ENCODE results near the gene HTRA2.
A peak's percentile ranks its signal among the peaks of the same experiment; 100 is the strongest.
"Not testable (repeated sequence)": the region's sequence is repeated elsewhere in the genome, so short reads cannot be mapped to it uniquely, and the experiment has no call there.

Gene HTRA2

GRCh38 chr2:74529357-74530238 lies at the start of gene HTRA2, which contains the start of gene AUP1:
Gene HTRA2, plus strand, starts transcription at chr2:74529933. Its CDS starts 74 bp downstream, at chr2:74530007.
Gene AUP1, minus strand, starts transcription at chr2:74529706. Its CDS starts 77 bp downstream, at chr2:74529629.
- DNase-seq (ENCODE audit: low read depth in 2 of 2) = peak; percentile 66 to 71

DNA sequence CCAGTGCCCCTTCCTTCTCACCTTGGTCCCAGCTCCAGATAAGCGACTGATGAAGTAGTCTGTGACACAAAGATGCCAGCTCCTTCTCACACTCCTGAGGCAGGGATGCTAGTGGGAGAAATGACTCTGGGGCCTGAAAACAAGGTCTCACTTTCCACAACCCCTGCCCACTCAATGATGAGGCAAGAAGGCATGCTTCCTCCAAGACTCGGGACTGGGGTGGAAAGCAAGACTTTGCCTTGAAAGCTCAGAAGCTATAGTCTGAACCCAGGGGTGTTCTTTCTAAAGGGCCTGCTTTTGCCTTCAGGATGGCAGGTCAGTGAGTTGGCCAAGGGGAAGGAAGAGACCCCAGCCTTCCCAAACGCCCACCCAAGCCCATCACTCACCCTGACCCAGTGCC lies 48.3 kb upstream of the HTRA2 start:
- DNase-seq (ENCODE audit: low read depth in 2 of 2) = no peak

GRCh38 chr2:74481961-74482800 lies 47.6 kb upstream of the HTRA2 start:
- no peak for DNase-seq (ENCODE audit: low read depth in 2 of 2)

- DNase-seq (ENCODE audit: low read depth in 2 of 2) = peak; percentile 73 to 81
Observed at GRCh38 chr2:74482801-74483674, 46.7 kb upstream of the HTRA2 start, which contains the start of the genes CCDC142 and TTC31. Gene CCDC142, minus strand, starts transcription at chr2:74482998. Its CDS starts 161 bp downstream, at chr2:74482837. Gene TTC31, plus strand, starts transcription at chr2:74483081. Its CDS starts 15 bp downstream, at chr2:74483096.

DNA sequence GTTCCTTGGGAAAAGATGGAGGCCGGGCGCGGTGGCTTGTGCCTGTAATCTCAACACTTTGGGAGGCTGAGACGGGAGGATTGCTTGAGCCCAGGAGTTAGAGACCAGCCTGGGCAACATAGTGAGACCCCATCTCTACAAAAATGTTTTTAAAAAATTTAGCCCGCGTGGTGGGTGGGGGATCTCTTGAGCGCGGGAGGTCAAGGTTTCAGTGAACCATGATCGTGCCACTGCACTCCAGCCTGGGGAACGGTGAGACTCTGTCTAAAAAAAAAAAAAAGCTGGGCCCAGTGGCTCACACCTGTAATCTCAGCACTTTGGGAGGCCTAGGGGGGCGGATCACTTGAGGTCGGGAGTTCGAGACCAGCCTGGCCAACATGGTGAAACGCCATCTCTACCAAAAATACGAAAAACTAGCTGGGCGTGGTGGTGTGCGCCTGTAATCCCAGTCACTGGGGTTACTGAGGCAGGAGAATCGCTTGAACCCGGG lies 46.0 kb upstream of the HTRA2 start:
- not testable (repeated sequence) for DNase-seq (ENCODE audit: low read depth in 2 of 2)

DNA sequence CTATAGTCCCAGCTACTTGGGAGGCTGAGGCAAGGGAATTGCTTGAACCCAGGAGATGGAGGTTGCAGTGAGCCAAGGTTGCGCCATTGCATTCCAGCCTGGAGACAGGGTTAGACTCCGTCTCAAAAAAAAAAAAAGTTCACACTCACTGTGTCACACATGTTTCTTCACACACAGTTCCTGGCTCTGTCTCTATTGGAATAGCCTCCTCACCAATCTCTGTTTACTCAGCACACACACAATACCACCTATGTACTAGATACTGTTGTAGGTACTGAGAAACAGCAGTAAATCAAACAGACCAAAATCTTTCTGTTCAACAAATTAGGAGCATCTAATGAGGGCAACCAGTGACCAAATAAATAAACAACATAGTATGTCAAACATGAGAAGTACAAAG lies 43.6 kb upstream of the HTRA2 start:
- DNase-seq (ENCODE audit: low read depth in 2 of 2) = no peak

DNA sequence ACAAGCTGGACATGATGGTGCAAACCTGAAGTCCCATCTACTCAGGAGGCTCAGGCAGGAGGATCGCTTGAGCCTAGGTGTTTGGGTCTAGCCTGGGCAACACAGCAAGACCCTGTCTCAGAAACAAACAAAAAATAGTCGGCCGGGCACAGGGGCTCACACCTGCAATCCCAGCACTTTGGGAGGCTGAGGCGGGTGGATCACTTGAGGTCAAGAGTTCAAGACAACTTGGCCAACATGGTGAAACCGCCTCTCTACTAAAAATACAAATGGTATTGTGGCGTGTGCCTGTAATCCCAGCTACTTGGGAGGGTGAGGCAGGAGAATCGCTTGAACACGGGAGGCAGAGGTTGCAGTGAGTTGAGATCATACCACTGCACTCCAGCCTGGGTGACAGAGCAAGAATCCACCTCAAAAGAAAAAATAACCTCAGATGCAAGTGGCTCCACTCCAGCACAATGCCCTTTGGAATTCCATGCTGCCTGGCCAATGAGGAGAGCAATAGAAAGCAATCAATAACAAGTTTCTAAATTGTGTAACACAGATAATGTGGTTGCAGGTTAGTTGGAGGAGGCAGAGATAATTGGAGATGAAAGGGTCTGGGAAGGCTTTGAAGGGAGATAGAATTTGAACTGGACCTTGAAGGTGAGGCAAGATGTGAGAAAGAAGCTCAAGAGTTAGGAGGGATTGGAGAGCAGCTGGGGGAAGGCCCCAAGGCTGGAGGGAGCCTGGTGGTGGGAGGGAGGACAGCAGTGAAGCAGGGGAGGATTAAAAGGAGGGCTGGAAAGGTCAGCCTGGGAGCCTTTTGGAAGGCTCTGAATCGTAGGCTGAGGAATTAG lies 40.9 kb upstream of the HTRA2 start:
- no peak for DNase-seq (ENCODE audit: low read depth in 2 of 2)

DNA sequence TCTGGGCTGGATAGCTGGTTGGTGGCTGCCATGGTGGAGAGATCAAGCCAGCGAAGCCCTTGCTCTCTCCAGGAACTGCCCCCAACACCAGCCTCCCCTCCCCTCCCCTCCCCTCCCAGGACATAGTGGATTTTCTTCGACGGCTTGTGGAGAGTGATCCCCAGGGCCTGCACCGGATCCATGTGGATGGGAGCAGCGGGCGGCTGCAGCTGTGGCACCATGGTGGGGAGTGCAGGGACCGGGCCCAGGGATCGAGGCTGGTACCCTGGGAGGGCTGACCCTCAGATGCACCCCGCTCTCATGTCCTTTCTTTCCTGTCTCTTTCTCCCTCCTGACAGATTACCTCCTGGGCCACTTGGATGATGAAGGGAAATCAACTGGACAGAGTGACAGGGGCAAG lies 39.8 kb upstream of the HTRA2 start:
- no peak for DNase-seq (ENCODE audit: low read depth in 2 of 2)

- no peak for DNase-seq (ENCODE audit: low read depth in 2 of 2)
Observed at GRCh38 chr2:74491648-74492544, 37.8 kb upstream of the HTRA2 start.

- DNase-seq (ENCODE audit: low read depth in 2 of 2) = no peak
Observed at GRCh38 chr2:74493546-74493945, 36.2 kb upstream of the HTRA2 start.

GRCh38 chr2:74495440-74495839 lies 34.3 kb upstream of the HTRA2 start:
- DNase-seq (ENCODE audit: low read depth in 2 of 2) = no peak

DNA sequence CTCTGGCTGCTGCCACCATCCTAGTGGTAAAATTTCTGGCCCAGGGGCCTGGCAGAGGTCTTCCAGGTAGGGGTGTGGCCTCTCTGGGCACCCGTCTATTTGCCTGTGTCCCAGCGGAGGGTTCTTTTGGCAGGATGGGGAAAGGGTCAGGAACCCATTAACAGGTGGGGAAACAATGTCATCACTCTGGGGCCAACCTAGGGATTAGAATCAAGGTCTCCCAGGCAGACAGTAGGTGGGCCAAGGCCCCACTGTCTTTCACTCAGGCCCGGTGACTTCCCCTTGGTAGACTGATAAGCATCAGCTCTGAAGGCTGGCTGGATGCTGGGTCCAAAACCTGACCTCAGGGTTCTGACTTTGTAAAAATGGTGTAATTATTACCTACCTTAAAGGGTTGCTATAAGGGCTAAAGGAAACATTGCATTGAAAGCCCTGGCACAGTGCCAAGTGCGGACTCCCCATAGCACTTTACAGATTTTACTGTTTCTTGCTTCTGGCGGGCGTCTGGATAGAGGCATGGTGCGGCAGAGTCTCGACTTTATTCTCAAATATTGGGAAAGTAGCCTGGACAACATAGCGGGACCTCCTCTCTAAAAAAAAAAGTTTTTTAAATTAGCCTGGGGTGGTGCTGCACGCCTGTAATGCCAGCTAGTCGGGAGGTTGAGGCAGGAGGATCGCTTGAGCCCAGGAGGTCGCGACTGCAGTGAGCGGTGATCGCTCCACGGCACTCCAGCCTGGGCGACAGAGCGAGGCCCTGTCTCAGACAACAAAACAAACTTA lies 32.5 kb upstream of the HTRA2 start:
- no peak for DNase-seq (ENCODE audit: low read depth in 2 of 2)

- no peak for DNase-seq (ENCODE audit: low read depth in 2 of 2)
Observed at GRCh38 chr2:74497777-74498499, 31.8 kb upstream of the HTRA2 start.

DNA sequence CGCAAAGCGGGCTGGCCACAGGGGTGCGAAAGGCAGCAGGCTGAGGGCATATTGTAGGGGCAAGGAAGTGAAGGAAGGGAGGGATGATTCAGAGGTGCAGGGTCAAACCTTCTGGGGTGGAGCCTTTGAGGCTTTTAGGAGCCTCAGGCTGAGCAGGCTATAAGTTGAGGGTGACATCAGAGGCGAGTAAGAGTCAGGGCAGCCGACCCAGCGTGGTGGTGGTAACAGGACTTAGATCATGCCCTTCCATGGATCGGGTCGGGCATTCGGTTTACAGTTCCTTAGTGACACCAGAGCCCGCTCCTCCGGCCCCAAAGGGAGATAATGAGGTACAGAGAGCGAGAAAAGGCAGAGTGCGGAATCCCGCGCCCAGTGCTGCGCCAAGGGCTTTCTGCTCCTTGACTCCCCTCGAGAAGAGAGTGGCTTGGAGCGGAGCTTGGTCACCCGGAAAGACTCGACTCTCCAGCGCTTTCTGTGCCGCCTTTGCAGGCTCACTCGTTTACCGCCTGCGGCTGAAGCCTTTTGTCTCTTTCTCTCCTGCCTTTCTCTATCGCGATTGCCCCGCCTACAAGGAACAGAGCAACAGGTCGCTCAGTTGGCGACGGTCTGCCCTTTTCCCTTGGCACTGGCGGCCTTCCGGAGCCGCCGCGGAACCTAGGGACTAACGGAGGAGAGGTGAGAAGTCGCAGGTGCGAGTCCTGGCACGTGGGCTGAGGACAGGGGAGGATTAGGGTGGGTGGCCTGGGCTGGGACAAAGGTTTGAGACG lies 31.1 kb upstream of the HTRA2 start:
- DNase-seq (ENCODE audit: low read depth in 2 of 2) = no peak

GRCh38 chr2:74499267-74499939 lies 30.3 kb upstream of the HTRA2 start, which contains the start of gene LBX2:
Gene LBX2, minus strand, starts transcription at chr2:74499603. Its CDS starts 66 bp downstream, at chr2:74499537.
- no peak for DNase-seq (ENCODE audit: low read depth in 2 of 2)

- no peak for DNase-seq (ENCODE audit: low read depth in 2 of 2)
Observed at GRCh38 chr2:74499940-74500577, 29.7 kb upstream of the HTRA2 start.
